ENCODE measurements around the gene SPATA18.

Gene SPATA18

GRCh38 chr4:52093466-52093865 lies 42.4 kb downstream of the SPATA18 start:
- no peak overlapping the region for H3K4me3 ChIP-seq (ENCODE audit: low read depth, low read length)
- TF ChIP-seq, protein P1, sequence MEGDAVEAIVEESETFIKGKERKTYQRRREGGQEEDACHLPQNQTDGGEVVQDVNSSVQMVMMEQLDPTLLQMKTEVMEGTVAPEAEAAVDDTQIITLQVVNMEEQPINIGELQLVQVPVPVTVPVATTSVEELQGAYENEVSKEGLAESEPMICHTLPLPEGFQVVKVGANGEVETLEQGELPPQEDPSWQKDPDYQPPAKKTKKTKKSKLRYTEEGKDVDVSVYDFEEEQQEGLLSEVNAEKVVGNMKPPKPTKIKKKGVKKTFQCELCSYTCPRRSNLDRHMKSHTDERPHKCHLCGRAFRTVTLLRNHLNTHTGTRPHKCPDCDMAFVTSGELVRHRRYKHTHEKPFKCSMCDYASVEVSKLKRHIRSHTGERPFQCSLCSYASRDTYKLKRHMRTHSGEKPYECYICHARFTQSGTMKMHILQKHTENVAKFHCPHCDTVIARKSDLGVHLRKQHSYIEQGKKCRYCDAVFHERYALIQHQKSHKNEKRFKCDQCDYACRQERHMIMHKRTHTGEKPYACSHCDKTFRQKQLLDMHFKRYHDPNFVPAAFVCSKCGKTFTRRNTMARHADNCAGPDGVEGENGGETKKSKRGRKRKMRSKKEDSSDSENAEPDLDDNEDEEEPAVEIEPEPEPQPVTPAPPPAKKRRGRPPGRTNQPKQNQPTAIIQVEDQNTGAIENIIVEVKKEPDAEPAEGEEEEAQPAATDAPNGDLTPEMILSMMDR (IDR thresholded peaks at IDR 0.05; ENCODE audit: low read depth, low read length, missing control alignments) = no peak
- no peak for DNase-seq (ENCODE audit: low read depth)

DNA sequence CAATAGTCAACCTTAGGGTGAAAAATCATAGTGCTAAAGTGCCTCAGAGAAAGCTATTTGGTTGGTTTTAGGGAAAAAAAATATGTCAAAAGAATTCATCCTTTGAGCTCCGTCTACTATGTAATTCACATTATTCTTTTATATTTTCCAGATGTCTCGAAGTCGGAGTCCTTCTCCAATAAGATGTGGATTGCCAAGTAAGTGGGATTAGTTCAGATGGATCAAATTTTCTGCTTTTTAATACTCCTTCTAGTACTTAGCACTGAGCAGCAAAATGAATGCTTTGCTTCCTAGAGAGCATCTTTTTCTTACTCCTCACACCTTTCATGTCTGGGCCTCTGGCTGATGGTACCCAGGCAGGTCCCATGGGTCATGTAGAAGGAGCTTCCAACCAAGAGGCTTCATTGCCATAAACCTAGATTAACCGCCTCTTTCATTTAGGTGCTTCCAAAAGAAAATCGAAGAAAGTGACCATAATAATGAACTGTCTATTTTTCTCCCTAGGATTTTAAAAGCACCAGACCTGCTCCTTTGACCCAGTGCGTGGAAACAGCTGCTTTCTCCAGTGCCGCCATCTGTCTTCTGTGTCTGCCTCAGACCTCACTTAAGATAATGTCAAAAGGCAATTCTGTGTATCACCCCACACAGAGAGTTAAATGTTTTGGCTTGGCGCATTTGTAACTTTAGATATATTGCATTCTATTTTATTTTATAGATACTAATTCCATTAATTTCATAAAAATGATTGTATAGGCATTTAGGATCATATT lies 43.5 kb downstream of the SPATA18 start:
- TF ChIP-seq, protein P1 (IDR thresholded peaks at IDR 0.05; ENCODE audit: low read depth, low read length, missing control alignments) = no peak
- no peak for DNase-seq (ENCODE audit: low read depth)
- no peak overlapping the region for H3K4me3 ChIP-seq (ENCODE audit: low read depth, low read length)

DNA sequence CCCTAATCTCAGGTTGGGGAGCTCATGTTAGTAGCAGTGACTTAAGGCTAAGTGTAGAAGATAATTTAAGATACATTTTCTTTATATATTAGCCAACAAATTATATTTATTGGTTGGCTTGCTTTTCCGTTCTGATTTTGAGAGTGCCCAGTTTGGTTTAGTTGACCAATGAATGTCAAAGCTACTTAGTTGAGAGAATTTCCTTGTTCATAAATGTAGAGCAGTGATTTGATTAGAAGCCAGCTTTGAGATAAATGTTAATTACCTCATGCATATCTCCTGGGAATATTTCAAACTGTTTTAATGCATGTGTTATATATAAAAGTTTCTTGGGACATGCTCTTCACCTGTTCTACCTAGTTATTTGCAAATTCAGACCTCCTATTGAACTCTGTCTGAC lies 44.3 kb downstream of the SPATA18 start:
- no peak for DNase-seq (ENCODE audit: low read depth)
- TF ChIP-seq, protein P1 (IDR thresholded peaks at IDR 0.05; ENCODE audit: low read depth, low read length, missing control alignments) = no peak
- H3K4me3 ChIP-seq (ENCODE audit: low read depth, low read length) = no peak overlapping the region

GRCh38 chr4:52096048-52096447 lies 44.9 kb downstream of the SPATA18 start:
- H3K4me3 ChIP-seq (ENCODE audit: low read depth, low read length) = no peak overlapping the region
- DNase-seq (ENCODE audit: low read depth) = no peak
- TF ChIP-seq, protein P1 (IDR thresholded peaks at IDR 0.05; ENCODE audit: low read depth, low read length, missing control alignments) = no peak

DNA sequence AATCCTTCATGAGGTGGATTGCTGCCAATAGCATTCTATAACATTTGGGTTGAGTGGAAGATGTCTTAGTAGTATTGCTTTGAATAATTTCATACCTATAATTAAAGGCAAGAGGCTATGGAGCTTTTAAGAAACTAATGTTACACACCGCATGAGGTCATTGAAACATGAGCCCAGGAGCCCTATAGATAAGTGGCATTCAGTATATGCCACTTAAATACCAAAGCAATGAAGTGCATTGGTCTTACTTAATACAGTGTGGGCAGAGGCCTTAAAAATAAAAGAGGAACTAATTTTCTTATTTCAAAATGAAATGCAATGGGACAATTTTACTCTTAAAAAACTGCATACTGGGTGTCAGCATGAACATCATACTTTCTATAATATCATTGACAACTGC lies 47.5 kb downstream of the SPATA18 start:
- H3K4me3 ChIP-seq (ENCODE audit: low read depth, low read length) = no peak overlapping the region
- TF ChIP-seq, protein P1 (IDR thresholded peaks at IDR 0.05; ENCODE audit: low read depth, low read length, missing control alignments) = no peak
- DNase-seq (ENCODE audit: low read depth) = no peak

- DNase-seq (ENCODE audit: low read depth) = no peak
- TF ChIP-seq, protein P1 (IDR thresholded peaks at IDR 0.05; ENCODE audit: low read depth, low read length, missing control alignments) = no peak
- no peak overlapping the region for H3K4me3 ChIP-seq (ENCODE audit: low read depth, low read length)
Measured at GRCh38 chr4:52099860-52100461, 48.9 kb downstream of the SPATA18 start.
